ENCODE measurements around the gene CACNA1D.

GRCh38 chr3:53695324-53695690 is 200.9 kb downstream of the CACNA1D start:
- TF ChIP-seq, protein P1, sequence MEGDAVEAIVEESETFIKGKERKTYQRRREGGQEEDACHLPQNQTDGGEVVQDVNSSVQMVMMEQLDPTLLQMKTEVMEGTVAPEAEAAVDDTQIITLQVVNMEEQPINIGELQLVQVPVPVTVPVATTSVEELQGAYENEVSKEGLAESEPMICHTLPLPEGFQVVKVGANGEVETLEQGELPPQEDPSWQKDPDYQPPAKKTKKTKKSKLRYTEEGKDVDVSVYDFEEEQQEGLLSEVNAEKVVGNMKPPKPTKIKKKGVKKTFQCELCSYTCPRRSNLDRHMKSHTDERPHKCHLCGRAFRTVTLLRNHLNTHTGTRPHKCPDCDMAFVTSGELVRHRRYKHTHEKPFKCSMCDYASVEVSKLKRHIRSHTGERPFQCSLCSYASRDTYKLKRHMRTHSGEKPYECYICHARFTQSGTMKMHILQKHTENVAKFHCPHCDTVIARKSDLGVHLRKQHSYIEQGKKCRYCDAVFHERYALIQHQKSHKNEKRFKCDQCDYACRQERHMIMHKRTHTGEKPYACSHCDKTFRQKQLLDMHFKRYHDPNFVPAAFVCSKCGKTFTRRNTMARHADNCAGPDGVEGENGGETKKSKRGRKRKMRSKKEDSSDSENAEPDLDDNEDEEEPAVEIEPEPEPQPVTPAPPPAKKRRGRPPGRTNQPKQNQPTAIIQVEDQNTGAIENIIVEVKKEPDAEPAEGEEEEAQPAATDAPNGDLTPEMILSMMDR (IDR thresholded peaks at IDR 0.05), result no peak
- TF ChIP-seq POLR2AphosphoS5 (IDR thresholded peaks at IDR 0.05), result no peak
- no peak for TF ChIP-seq POLR2A (IDR thresholded peaks at IDR 0.05)
- no peak for TF ChIP-seq EP300 (IDR thresholded peaks at IDR 0.05)
